ENCODE data around the gene NOVA1. TPM values are rescaled to one million over a fixed set of nuclear protein-coding genes. Genes with fewer than 3 reads are reported as not detected.

NOVA1 gene
- total RNA-seq, 4 donors from 2014 or later = 10.3 to 22.4 (median 14.0) TPM

- Histone ChIP-seq H3K27ac (replicated peaks in 1 of 4) (no peak overlapping the region), H3K4me1 (no peaks in the 10 kb centered on the region), H3K9me3 (no peaks in the 10 kb centered on the region), H3K27me3 (no peaks in the 10 kb centered on the region), H3K4me3 (no peak overlapping the region), H3K36me3 (no peaks in the 10 kb centered on the region)
- DNase-seq (ENCODE audit: extremely low spot score) = no peak
- TF ChIP-seq CTCF (IDR thresholded peaks at IDR 0.05) = no peak
- no peak for TF ChIP-seq POLR2A (IDR thresholded peaks at IDR 0.05; ENCODE audit: low read depth)
- TF ChIP-seq EP300 (IDR thresholded peaks at IDR 0.05) = no peak
- no peak for TF ChIP-seq POLR2AphosphoS5 (IDR thresholded peaks at IDR 0.05)
- WGBS = 59% methylated on average over 2 of the region's 2 CpGs
- intact Hi-C loops (cut with DNase I) = no loop called here
Observed at GRCh38 chr14:26424537-26424936, 173.3 kb downstream of the NOVA1 start.

DNA sequence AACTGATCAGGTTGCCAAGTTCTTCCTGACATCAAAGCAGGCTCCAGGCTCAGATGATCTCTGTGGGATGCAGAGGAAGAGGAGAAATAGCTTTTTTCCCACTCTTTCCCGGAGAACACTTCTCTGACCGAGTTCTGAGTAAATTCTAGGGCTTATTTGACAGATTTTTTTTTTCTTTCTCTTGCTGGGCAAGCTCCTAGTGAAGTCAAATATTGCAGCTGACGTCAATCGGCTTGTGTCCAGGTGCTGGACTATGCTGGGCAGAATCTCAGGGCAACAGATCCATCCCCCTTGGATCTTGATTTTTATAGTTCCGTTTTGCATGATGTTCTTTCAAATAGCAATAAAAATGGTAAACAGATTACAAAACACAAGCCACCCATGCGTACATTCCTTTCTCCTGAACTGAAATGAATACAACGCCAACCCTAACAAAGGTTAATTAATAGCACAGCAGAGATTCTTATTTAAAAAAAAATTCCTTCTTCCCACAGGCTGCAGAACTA is 182.2 kb downstream of the NOVA1 start:
- no peaks in the 10 kb centered on the region for H3K36me3 ChIP-seq
- no peak for DNase-seq (ENCODE audit: extremely low spot score)
- no peak overlapping the region for H3K27ac ChIP-seq (replicated peaks in 1 of 4)

DNA sequence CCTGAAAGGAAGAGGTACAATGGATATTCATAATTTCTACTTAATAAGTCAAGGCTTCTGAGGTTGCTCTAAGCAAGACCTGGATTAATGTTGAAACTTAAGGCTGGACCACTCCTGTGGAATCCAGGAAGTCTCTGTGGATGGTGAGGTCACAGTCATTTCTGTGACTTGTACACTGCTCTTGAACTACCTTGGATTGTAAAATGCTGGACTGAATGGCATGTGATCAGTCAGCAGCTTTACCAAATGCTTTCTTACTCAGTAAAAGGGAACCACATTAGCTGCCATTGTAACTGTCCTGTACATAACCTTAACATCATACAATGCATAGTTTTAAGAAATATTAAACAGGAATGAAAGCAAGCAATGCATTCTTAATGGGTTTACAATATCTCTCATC is 182.9 kb downstream of the NOVA1 start:
- H3K27ac ChIP-seq (replicated peaks in 1 of 4) = no peak overlapping the region

More for the DNA sequence above, 182.2 kb downstream of the NOVA1 start:
- no peaks in the 10 kb centered on the region for H3K27me3 ChIP-seq
- WGBS = 71% methylated on average over 7 of the region's 7 CpGs
- no peak overlapping the region for H3K4me3 ChIP-seq
- no peaks in the 10 kb centered on the region for H3K9me3 ChIP-seq
- intact Hi-C loops (cut with DNase I) = no loop called here
- H3K4me1 ChIP-seq = no peaks in the 10 kb centered on the region
- TF ChIP-seq POLR2A (IDR thresholded peaks at IDR 0.05; ENCODE audit: low read depth) = no peak

DNA sequence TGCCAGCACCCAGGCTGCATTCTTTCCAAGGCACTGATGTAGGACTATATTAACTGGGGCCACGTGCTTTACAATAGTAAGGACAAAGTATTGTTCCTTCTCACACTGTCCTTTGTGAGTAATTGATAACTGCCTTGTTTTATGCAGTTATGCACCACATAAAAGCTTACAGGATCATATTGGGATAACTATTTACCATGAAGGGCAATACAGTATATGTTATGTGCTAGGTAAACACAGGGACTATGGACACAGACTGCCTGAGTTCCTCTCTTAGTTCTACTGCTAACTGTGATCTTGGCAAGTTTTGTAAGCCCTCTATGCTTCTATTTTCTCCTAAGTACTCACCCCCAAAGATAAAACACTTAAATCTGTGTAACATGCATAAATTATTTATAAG is 183.7 kb downstream of the NOVA1 start:
- TF ChIP-seq POLR2AphosphoS5 (IDR thresholded peaks at IDR 0.05) (no peak), CTCF (IDR thresholded peaks at IDR 0.05) (no peak), POLR2A (IDR thresholded peaks at IDR 0.05; ENCODE audit: low read depth) (no peak), EP300 (IDR thresholded peaks at IDR 0.05) (no peak)
- Histone ChIP-seq H3K4me1 (no peaks in the 10 kb centered on the region), H3K4me3 (no peak overlapping the region), H3K36me3 (no peaks in the 10 kb centered on the region), H3K9me3 (no peaks in the 10 kb centered on the region), H3K27me3 (no peaks in the 10 kb centered on the region), H3K27ac (replicated peaks in 1 of 4) (no peak overlapping the region)
- intact Hi-C loops (cut with DNase I) = no loop called here
- 82% methylated on average over 1 of the region's 1 CpG for WGBS
- DNase-seq (ENCODE audit: extremely low spot score) = no peak

More for the DNA sequence above, 182.9 kb downstream of the NOVA1 start:
- no peaks in the 10 kb centered on the region for H3K9me3 ChIP-seq
- no peak overlapping the region for H3K4me3 ChIP-seq
- H3K36me3 ChIP-seq = no peaks in the 10 kb centered on the region
- no peaks in the 10 kb centered on the region for H3K4me1 ChIP-seq
- intact Hi-C loops (cut with DNase I) = no loop called here
- DNase-seq (ENCODE audit: extremely low spot score) = no peak
- TF ChIP-seq POLR2A (IDR thresholded peaks at IDR 0.05; ENCODE audit: low read depth) = no peak
- no peak for TF ChIP-seq CTCF (IDR thresholded peaks at IDR 0.05)
- TF ChIP-seq EP300 (IDR thresholded peaks at IDR 0.05) = no peak
- TF ChIP-seq POLR2AphosphoS5 (IDR thresholded peaks at IDR 0.05) = no peak
- no peaks in the 10 kb centered on the region for H3K27me3 ChIP-seq

DNA sequence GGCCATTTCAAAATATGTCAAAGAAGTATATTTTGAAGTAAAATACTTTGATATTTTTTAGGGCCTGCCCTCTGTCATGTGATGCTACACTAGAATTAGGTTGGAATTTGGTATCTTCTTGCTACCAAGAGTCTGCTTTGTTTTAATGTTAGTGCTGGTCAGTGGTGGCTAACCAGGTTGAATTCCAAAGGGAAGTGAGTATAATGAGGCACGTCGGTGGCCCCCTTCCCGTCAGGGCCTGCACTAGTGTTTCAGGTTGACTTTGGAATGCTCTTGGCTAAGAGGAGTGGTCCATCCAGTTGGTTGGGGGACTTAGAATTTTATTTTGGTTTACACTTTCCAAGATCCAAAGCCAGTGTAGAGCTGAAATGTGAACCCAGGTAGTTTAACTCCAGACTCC is 185.4 kb downstream of the NOVA1 start:
- intact Hi-C loops (cut with DNase I) = no loop called here
- Histone ChIP-seq H3K4me1 (no peaks in the 10 kb centered on the region), H3K4me3 (no peak overlapping the region), H3K9me3 (no peaks in the 10 kb centered on the region), H3K27me3 (no peaks in the 10 kb centered on the region), H3K27ac (replicated peaks in 1 of 4) (no peak overlapping the region), H3K36me3 (no peaks in the 10 kb centered on the region)
- 92% methylated on average over 3 of the region's 3 CpGs for WGBS
- TF ChIP-seq POLR2A (IDR thresholded peaks at IDR 0.05; ENCODE audit: low read depth) (no peak), CTCF (IDR thresholded peaks at IDR 0.05) (no peak), POLR2AphosphoS5 (IDR thresholded peaks at IDR 0.05) (no peak), EP300 (IDR thresholded peaks at IDR 0.05) (no peak)
- DNase-seq (ENCODE audit: extremely low spot score) = no peak
